ENCODE results near the gene MYO7A. TPM values are rescaled to one million over a fixed set of nuclear protein-coding genes. Genes with fewer than 3 reads are reported as not detected.

The MYO7A gene
- total RNA-seq, 4 donors from 2014 or later = 3.8 to 8.7 (median 5.7) TPM

GRCh38 chr11:77201991-77202841, 74.2 kb downstream of the MYO7A start:
- TF ChIP-seq CTCF (IDR thresholded peaks at IDR 0.05) (no peak), POLR2A (IDR thresholded peaks at IDR 0.05) (no peak)
- Histone ChIP-seq H3K36me3 (no peaks in the 10 kb centered on the region), H3K4me3 (replicated peaks in 1 of 3) (no peak overlapping the region), H3K9me3 (no peaks in the 10 kb centered on the region), H3K4me1 (no peaks in the 10 kb centered on the region), H3K27me3 (no peaks in the 10 kb centered on the region), H3K27ac (no peak overlapping the region)
- 90 to 94% methylated on average over 7 to 18 of the region's 23 CpGs for WGBS, 2 donors
- intact Hi-C loops (cut with DNase I) = no loop called here
- no peak for DNase-seq

GRCh38 chr11:77202941-77203900, 75.2 kb downstream of the MYO7A start:
- Histone ChIP-seq H3K27ac (no peak overlapping the region), H3K4me3 (replicated peaks in 1 of 3) (no peak overlapping the region), H3K9me3 (no peaks in the 10 kb centered on the region), H3K4me1 (no peaks in the 10 kb centered on the region), H3K27me3 (no peaks in the 10 kb centered on the region), H3K36me3 (no peaks in the 10 kb centered on the region)
- intact Hi-C loops (cut with DNase I) = no loop called here
- no peak for DNase-seq
- WGBS, 2 donors = 87 to 92% methylated on average over 14 to 20 of the region's 25 CpGs
- TF ChIP-seq POLR2A (IDR thresholded peaks at IDR 0.05) = no peak

- TF ChIP-seq CTCF (IDR thresholded peaks at IDR 0.05) (no peak), POLR2A (IDR thresholded peaks at IDR 0.05) (no peak)
- Histone ChIP-seq H3K4me1 (no peaks in the 10 kb centered on the region), H3K27me3 (no peaks in the 10 kb centered on the region), H3K36me3 (no peaks in the 10 kb centered on the region), H3K4me3 (replicated peaks in 1 of 3) (no peak overlapping the region), H3K9me3 (no peaks in the 10 kb centered on the region), H3K27ac (no peak overlapping the region)
- intact Hi-C loops (cut with DNase I) = no loop called here
- DNase-seq = no peak
- WGBS, 2 donors = 78 to 86% methylated on average over 15 of the region's 20 CpGs
Observed at GRCh38 chr11:77203901-77204753, 76.1 kb downstream of the MYO7A start.

GRCh38 chr11:77204754-77205466, 76.9 kb downstream of the MYO7A start:
- Histone ChIP-seq H3K9me3 (no peaks in the 10 kb centered on the region), H3K27ac (no peak overlapping the region), H3K4me3 (replicated peaks in 1 of 3) (no peak overlapping the region), H3K27me3 (no peaks in the 10 kb centered on the region), H3K4me1 (no peaks in the 10 kb centered on the region), H3K36me3 (no peaks in the 10 kb centered on the region)
- TF ChIP-seq POLR2A (IDR thresholded peaks at IDR 0.05) = no peak
- TF ChIP-seq CTCF (IDR thresholded peaks at IDR 0.05) = no peak
- no peak for DNase-seq
- intact Hi-C loops (cut with DNase I) = no loop called here
- 87 to 89% methylated on average over 12 of the region's 12 CpGs for WGBS, 2 donors

All from thyroid gland (tissue), 4 donors.